MM.1S (cell line): ENCODE measurements around the gene CDC6.

ENCODE experiments used
- EZH2 ChIP-seq: fragments of 300-600 bp; sonication (generic); optimal IDR thresholded peaks from 2 replicates; pipeline ENCODE3; 2017; ENCODE audit warnings: low read depth, mild to moderate bottlenecking, antibody characterized with exemption, low read length, mixed read lengths
- EZH2phosphoT487 ChIP-seq: fragments of 300-600 bp; sonication (generic); IDR thresholded peaks from 2 replicates; pipeline ENCODE4 v1.6.1; 2018; ENCODE audit warnings: antibody characterized with exemption, low read length
- TF ChIP-seq, protein P1 (sequence below): fragments of 300-600 bp; sonication (generic); IDR thresholded peaks from 2 replicates; pipeline ENCODE4 v1.5.1; 2016; ENCODE audit warnings: antibody characterized with exemption, low read length, mixed read lengths

- TF ChIP-seq, protein P1, sequence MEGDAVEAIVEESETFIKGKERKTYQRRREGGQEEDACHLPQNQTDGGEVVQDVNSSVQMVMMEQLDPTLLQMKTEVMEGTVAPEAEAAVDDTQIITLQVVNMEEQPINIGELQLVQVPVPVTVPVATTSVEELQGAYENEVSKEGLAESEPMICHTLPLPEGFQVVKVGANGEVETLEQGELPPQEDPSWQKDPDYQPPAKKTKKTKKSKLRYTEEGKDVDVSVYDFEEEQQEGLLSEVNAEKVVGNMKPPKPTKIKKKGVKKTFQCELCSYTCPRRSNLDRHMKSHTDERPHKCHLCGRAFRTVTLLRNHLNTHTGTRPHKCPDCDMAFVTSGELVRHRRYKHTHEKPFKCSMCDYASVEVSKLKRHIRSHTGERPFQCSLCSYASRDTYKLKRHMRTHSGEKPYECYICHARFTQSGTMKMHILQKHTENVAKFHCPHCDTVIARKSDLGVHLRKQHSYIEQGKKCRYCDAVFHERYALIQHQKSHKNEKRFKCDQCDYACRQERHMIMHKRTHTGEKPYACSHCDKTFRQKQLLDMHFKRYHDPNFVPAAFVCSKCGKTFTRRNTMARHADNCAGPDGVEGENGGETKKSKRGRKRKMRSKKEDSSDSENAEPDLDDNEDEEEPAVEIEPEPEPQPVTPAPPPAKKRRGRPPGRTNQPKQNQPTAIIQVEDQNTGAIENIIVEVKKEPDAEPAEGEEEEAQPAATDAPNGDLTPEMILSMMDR = no peak
- TF ChIP-seq EZH2phosphoT487 = no peak
- no peak for TF ChIP-seq EZH2
These were observed 56.9 kb downstream of the CDC6 start for GRCh38 chr17:40344421-40345160.
